Measurements from ENCODE around the gene ASTN1.

Gene ASTN1

DNA sequence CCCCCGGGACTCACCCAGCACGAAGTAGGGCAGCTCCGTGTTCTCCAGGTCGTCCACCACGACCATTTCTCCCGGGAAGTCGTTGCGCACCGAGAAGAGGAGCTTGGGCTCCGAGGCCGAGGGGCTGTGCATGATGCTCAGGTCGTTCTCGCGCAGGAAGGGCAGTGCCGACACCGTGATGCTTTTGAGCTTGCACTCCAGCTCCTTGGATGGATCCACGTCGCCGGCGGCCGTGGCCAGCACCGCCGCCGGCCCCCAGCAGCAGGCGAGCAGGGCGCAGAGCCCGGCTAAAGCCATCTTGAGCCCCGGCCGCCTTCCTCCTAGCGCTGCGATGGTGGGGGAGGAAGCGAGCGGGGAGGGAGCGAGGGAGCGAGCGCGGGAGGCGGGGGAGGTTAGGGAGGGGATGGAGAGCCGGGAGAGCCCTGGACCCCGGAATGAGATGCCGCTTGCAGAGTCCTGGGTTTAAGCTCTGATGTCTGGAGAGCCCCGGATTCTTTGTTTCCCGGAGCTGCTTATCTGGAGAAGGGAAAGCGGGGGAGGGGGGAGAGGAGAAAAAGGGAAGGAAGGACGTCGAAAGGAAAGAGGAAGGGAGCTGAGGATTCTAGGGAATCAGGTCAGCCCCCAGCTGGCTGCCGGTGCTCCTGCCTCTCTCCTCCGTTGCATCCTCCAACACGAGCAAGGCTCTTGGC lies at the start of gene ASTN1:
ASTN1 (minus strand) TSS at position 333 of the 689 bp plus-strand sequence; CDS start at position 297, 36 bp downstream.
- Histone ChIP-seq H3K36me3 (ENCODE audit: control insufficient read depth in 2 of 2, insufficient read depth in 2 of 2, low read length in 2 of 2) (no peaks in the 10 kb centered on the region), H3K9ac (ENCODE audit: low read length in 2 of 2) (no peak within 1 kb of the TSS), H3K27ac (ENCODE audit: low read length) (no peak within 1 kb of the TSS), H3K27me3 (ENCODE audit: control insufficient read depth in 1 of 2, insufficient read depth in 2 of 2, low read length in 2 of 2) (peaks cover 16 to 37% of the 10 kb centered on the region in 2 donors), H3K9me3 (ENCODE audit: control insufficient read depth in 2 of 2, low read length in 2 of 2) (no peaks in the 10 kb centered on the region), H3K4me1 (ENCODE audit: control insufficient read depth, insufficient read depth, low read length) (no peaks in the 10 kb centered on the region), H3K4me3 (ENCODE audit: low read length in 2 of 2) (peak within 1 kb of the TSS; percentile 38 to 66)

DNA sequence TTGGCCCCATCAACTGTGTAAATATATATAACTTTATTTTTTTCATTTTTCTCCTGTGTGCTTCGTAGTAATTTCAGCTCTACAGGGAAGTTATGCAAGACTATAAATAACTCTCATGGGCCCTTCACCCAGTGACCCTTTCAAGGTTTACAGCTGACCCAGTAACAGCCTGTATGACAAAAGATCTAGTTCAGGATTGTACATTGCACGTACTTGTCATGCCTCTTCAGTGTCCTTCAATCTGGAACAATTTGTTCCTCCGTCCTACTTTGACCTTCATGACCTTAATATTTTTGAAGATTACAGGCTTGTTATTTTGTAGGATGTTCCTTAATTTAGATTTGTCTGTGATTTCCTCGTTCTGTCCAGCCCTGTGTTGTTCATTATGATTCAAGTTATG lies 46.7 kb upstream of the ASTN1 start:
- no peak overlapping the region for H3K27ac ChIP-seq (ENCODE audit: low read length)
- H3K9me3 ChIP-seq (ENCODE audit: control insufficient read depth in 2 of 2, low read length in 2 of 2): no peaks in the 10 kb centered on the region

DNA sequence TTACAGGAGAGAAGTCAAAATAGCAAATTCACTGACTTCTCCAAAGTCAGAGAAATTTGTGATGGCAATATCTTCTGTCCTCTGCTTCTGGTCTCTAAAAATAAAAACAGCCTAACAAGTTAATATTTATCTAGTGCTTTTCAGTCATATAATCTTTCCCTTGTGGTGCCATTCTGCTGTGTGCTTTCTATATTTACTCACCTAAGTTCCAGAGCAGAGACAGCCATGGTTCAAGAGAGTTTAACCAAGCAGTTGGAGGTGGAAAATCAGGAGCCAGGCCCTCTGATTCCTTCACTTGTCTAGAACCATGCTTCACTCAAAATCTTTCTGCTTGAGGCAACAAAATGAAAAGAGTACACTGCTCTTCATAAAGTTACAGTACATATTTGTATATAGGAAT lies 45.6 kb upstream of the ASTN1 start:
- H3K4me3 ChIP-seq (ENCODE audit: low read length in 2 of 2): no peak overlapping the region

More for the DNA sequence above, 46.7 kb upstream of the ASTN1 start:
- Histone ChIP-seq H3K36me3 (ENCODE audit: control insufficient read depth in 2 of 2, insufficient read depth in 2 of 2, low read length in 2 of 2) (no peaks in the 10 kb centered on the region), H3K9ac (ENCODE audit: low read length in 2 of 2) (no peak overlapping the region), H3K4me1 (ENCODE audit: control insufficient read depth, insufficient read depth, low read length) (peaks cover 11% of the 10 kb centered on the region), H3K4me3 (ENCODE audit: low read length in 2 of 2) (no peak overlapping the region), H3K27me3 (ENCODE audit: control insufficient read depth in 1 of 2, insufficient read depth in 2 of 2, low read length in 2 of 2) (no peaks in the 10 kb centered on the region)

DNA sequence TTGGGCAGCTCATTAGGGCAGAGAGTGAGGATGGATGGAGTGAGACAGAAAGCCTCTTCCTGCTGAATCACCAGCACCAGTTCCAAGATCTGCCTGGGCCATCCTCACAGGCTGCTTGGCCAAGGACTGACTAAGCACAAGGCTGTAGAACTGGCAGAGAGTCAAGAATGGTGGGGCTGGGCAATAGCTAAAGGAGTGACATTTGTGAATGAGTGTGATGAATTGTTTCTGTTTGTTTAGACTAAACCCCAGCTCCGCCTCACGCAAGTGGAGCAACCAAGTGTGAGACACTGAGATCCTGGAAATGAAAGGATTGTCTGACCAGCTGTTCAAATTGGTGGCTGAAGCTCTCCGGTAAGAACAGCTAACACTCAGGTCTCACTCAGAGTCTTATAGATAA lies 44.8 kb upstream of the ASTN1 start:
- Histone ChIP-seq H3K27ac (ENCODE audit: low read length) (no peak overlapping the region), H3K36me3 (ENCODE audit: control insufficient read depth in 2 of 2, insufficient read depth in 2 of 2, low read length in 2 of 2) (no peaks in the 10 kb centered on the region), H3K4me1 (ENCODE audit: control insufficient read depth, insufficient read depth, low read length) (peaks cover 11% of the 10 kb centered on the region), H3K27me3 (ENCODE audit: control insufficient read depth in 1 of 2, insufficient read depth in 2 of 2, low read length in 2 of 2) (no peaks in the 10 kb centered on the region), H3K4me3 (ENCODE audit: low read length in 2 of 2) (no peak overlapping the region), H3K9ac (ENCODE audit: low read length in 2 of 2) (no peak overlapping the region), H3K9me3 (ENCODE audit: control insufficient read depth in 2 of 2, low read length in 2 of 2) (no peaks in the 10 kb centered on the region)

More for the DNA sequence above, 45.6 kb upstream of the ASTN1 start:
- Histone ChIP-seq H3K9me3 (ENCODE audit: control insufficient read depth in 2 of 2, low read length in 2 of 2) (no peaks in the 10 kb centered on the region), H3K9ac (ENCODE audit: low read length in 2 of 2) (no peak overlapping the region), H3K27me3 (ENCODE audit: control insufficient read depth in 1 of 2, insufficient read depth in 2 of 2, low read length in 2 of 2) (no peaks in the 10 kb centered on the region), H3K36me3 (ENCODE audit: control insufficient read depth in 2 of 2, insufficient read depth in 2 of 2, low read length in 2 of 2) (no peaks in the 10 kb centered on the region), H3K4me1 (ENCODE audit: control insufficient read depth, insufficient read depth, low read length) (peaks cover 11% of the 10 kb centered on the region), H3K27ac (ENCODE audit: low read length) (no peak overlapping the region)

DNA sequence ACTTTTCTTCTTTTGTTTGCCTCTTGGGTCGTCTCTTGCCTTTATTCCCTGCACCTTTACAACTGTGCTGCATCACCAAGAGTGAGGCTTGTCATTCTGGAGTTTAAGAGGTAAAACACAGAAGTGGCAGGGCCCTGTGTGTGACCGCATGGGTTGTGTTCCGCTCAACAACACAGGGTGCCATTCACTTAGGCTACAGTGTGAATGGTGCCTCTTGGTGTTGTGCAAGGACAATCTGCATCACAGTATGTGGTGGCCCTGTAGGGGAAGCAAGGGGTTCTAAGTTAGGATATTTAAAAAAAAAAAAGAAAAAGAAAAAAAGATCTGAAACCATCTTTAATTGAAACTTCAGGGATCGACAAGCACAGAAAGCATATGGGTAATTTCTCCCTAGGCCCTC lies 44.4 kb upstream of the ASTN1 start:
- no peak overlapping the region for H3K9ac ChIP-seq (ENCODE audit: low read length in 2 of 2)
- peaks cover 11% of the 10 kb centered on the region for H3K4me1 ChIP-seq (ENCODE audit: control insufficient read depth, insufficient read depth, low read length)
- H3K9me3 ChIP-seq (ENCODE audit: control insufficient read depth in 2 of 2, low read length in 2 of 2): no peaks in the 10 kb centered on the region
- no peaks in the 10 kb centered on the region for H3K36me3 ChIP-seq (ENCODE audit: control insufficient read depth in 2 of 2, insufficient read depth in 2 of 2, low read length in 2 of 2)
- no peak overlapping the region for H3K27ac ChIP-seq (ENCODE audit: low read length)
- H3K4me3 ChIP-seq (ENCODE audit: low read length in 2 of 2): no peak overlapping the region
- H3K27me3 ChIP-seq (ENCODE audit: control insufficient read depth in 1 of 2, insufficient read depth in 2 of 2, low read length in 2 of 2): no peaks in the 10 kb centered on the region

DNA sequence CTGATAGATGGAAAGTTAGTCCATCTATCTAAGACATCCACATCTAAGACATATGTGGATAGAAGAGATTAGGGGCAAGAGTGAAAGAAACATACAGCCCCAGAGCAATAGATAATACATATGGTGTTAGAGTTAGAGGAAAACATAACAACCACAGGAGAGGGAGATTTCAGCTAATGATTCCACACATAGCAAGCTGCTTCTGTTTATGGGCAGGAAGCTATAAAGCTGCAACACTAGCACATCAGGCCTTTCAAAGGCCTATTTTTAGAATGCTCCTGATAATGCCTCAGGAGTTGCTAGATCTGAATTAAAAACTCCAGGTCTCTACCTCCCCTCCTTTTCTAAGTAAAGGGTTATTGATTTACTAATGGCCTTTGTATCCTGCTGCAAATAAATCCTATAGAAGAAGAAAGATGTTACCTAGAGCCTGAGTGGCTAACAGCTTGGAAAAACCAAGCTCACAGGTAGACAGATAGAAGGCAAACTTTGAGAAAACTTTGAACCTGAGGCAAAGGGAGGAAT lies 42.4 kb upstream of the ASTN1 start:
- Histone ChIP-seq H3K27ac (ENCODE audit: low read length) (no peak overlapping the region), H3K9ac (ENCODE audit: low read length in 2 of 2) (no peak overlapping the region), H3K4me3 (ENCODE audit: low read length in 2 of 2) (no peak overlapping the region), H3K9me3 (ENCODE audit: control insufficient read depth in 2 of 2, low read length in 2 of 2) (no peaks in the 10 kb centered on the region), H3K36me3 (ENCODE audit: control insufficient read depth in 2 of 2, insufficient read depth in 2 of 2, low read length in 2 of 2) (no peaks in the 10 kb centered on the region), H3K4me1 (ENCODE audit: control insufficient read depth, insufficient read depth, low read length) (peaks cover 11% of the 10 kb centered on the region), H3K27me3 (ENCODE audit: control insufficient read depth in 1 of 2, insufficient read depth in 2 of 2, low read length in 2 of 2) (no peaks in the 10 kb centered on the region)

DNA sequence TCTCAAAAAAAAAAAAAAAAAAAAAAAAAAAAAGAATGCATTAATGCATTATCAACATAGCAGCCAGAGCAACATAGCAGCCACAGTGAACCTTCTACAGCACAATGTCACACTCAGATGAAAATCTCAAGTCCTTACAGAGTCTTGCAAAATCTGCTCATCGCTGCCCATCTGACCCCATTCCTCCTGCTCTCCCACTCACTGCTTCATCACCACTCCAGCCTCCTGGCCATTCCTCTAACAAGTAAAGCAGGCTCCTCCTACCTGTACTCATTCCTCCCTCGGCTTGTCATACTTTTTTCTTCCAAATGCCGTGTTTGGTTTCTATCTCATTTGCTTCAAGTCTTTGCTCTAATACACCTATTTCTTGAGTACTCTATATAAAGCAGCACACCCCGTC lies 35.8 kb upstream of the ASTN1 start:
- no peaks in the 10 kb centered on the region for H3K4me1 ChIP-seq (ENCODE audit: control insufficient read depth, insufficient read depth, low read length)
- H3K4me3 ChIP-seq (ENCODE audit: low read length in 2 of 2): no peak overlapping the region
- H3K9me3 ChIP-seq (ENCODE audit: control insufficient read depth in 2 of 2, low read length in 2 of 2): no peaks in the 10 kb centered on the region
- H3K36me3 ChIP-seq (ENCODE audit: control insufficient read depth in 2 of 2, insufficient read depth in 2 of 2, low read length in 2 of 2): no peaks in the 10 kb centered on the region
- H3K27me3 ChIP-seq (ENCODE audit: control insufficient read depth in 1 of 2, insufficient read depth in 2 of 2, low read length in 2 of 2): no peaks in the 10 kb centered on the region
- no peak overlapping the region for H3K9ac ChIP-seq (ENCODE audit: low read length in 2 of 2)
- no peak overlapping the region for H3K27ac ChIP-seq (ENCODE audit: low read length)

DNA sequence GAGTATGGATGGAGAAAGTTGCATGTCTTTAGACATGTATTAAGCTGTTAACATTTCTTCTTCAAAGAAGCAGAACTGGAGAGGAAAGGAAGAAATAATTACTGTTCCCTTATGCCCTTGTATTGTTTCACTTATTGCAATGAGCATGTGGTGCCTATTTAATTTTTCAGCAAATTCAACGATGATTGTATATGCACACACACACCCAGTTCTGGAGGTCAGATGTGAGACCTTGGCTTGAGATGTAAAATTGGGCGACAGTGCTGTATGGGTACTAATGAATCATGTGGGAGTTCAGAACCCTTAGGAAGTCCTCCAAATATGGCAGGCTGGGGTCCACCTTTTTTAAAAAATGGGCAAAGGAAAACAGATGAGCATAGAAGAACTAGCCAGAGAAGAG lies 33.7 kb upstream of the ASTN1 start:
- no peaks in the 10 kb centered on the region for H3K4me1 ChIP-seq (ENCODE audit: control insufficient read depth, insufficient read depth, low read length)
- no peaks in the 10 kb centered on the region for H3K36me3 ChIP-seq (ENCODE audit: control insufficient read depth in 2 of 2, insufficient read depth in 2 of 2, low read length in 2 of 2)
- H3K27ac ChIP-seq (ENCODE audit: low read length): no peak overlapping the region
- H3K4me3 ChIP-seq (ENCODE audit: low read length in 2 of 2): no peak overlapping the region
- H3K9ac ChIP-seq (ENCODE audit: low read length in 2 of 2): no peak overlapping the region
- no peaks in the 10 kb centered on the region for H3K9me3 ChIP-seq (ENCODE audit: control insufficient read depth in 2 of 2, low read length in 2 of 2)
- no peaks in the 10 kb centered on the region for H3K27me3 ChIP-seq (ENCODE audit: control insufficient read depth in 1 of 2, insufficient read depth in 2 of 2, low read length in 2 of 2)

DNA sequence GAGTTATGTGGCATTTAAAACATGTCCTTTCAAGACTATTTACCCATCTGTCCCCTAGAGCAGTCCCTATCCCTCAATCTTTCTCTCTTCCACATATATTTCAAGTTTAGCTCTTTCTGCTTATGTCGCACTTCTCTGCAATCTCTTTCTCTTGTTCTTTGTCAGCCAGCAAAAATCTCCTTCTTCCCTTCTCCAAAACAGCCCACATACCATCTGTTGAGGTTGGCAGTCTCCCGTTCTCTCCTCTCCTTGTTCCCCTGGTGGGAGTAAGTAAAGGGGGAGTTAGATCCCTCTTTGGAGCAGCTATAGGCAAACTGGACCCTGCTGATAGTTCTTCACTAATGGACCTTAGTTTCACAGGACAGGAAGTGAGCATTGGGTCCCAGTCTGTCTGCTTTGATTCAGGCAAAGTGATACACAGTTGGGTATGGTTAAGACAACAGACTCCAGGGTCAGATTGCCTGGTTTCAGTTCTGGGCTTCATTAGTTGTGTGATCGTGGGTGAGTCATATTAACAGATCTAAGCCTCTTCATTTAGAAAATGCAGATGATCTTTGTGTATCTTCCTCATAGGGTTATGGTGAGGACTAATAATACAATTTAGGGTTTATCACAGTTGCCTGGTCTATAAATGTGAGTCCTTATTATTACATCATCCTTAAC lies 25.9 kb upstream of the ASTN1 start:
- Histone ChIP-seq H3K9me3 (ENCODE audit: control insufficient read depth in 2 of 2, low read length in 2 of 2) (no peaks in the 10 kb centered on the region), H3K27ac (ENCODE audit: low read length) (no peak overlapping the region), H3K27me3 (ENCODE audit: control insufficient read depth in 1 of 2, insufficient read depth in 2 of 2, low read length in 2 of 2) (peaks cover 0 to 5% of the 10 kb centered on the region in 2 donors)

DNA sequence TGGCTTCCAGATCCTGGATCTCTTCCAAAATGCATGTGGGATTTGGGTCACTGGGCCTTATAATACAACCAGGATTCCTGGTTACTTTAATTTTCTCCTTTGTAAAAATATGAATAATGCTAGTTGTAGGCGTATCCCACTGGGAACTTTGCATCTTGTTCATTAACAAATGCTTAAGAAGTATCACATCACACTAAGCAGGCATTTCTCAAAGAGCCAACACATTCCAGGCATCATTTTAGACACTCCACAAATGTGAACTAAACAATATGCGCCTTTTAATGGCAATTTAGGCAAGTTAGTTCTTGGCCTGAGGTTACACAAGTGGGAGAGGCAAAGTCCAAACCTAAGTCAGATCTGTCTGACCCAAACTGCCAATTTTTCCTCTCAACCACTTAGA lies 22.1 kb upstream of the ASTN1 start:
- Histone ChIP-seq H3K27ac (ENCODE audit: low read length) (no peak overlapping the region), H3K4me3 (ENCODE audit: low read length in 2 of 2) (no peak overlapping the region), H3K36me3 (ENCODE audit: control insufficient read depth in 2 of 2, insufficient read depth in 2 of 2, low read length in 2 of 2) (no peaks in the 10 kb centered on the region), H3K4me1 (ENCODE audit: control insufficient read depth, insufficient read depth, low read length) (peaks cover 2% of the 10 kb centered on the region), H3K27me3 (ENCODE audit: control insufficient read depth in 1 of 2, insufficient read depth in 2 of 2, low read length in 2 of 2) (peaks cover 2 to 5% of the 10 kb centered on the region in 2 donors), H3K9me3 (ENCODE audit: control insufficient read depth in 2 of 2, low read length in 2 of 2) (no peaks in the 10 kb centered on the region), H3K9ac (ENCODE audit: low read length in 2 of 2) (no peak overlapping the region)

More for the DNA sequence above, 25.9 kb upstream of the ASTN1 start:
- Histone ChIP-seq H3K36me3 (ENCODE audit: control insufficient read depth in 2 of 2, insufficient read depth in 2 of 2, low read length in 2 of 2) (no peaks in the 10 kb centered on the region), H3K4me1 (ENCODE audit: control insufficient read depth, insufficient read depth, low read length) (no peaks in the 10 kb centered on the region), H3K9ac (ENCODE audit: low read length in 2 of 2) (no peak overlapping the region), H3K4me3 (ENCODE audit: low read length in 2 of 2) (no peak overlapping the region)

DNA sequence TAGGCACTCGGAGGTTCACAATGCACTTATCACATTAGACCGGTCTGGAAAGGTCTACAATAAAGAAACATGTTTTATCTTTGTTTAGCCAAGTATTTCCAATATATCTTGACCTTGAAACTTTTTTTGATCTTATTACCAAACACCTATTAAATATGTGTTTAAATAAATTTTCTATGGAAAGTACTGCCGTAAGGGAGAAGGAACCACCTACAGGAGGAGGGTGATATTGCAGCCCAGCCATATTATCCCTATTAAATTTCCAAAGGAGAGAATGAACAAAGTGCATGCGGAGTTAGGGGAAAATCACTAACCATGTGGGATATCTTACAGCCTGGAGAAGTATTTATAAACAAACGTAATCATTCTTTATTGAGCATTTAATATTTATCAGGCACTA lies 20.7 kb upstream of the ASTN1 start:
- Histone ChIP-seq H3K36me3 (ENCODE audit: control insufficient read depth in 2 of 2, insufficient read depth in 2 of 2, low read length in 2 of 2) (no peaks in the 10 kb centered on the region), H3K9me3 (ENCODE audit: control insufficient read depth in 2 of 2, low read length in 2 of 2) (no peaks in the 10 kb centered on the region), H3K9ac (ENCODE audit: low read length in 2 of 2) (no peak overlapping the region), H3K27ac (ENCODE audit: low read length) (no peak overlapping the region), H3K4me3 (ENCODE audit: low read length in 2 of 2) (no peak overlapping the region), H3K4me1 (ENCODE audit: control insufficient read depth, insufficient read depth, low read length) (peaks cover 4% of the 10 kb centered on the region), H3K27me3 (ENCODE audit: control insufficient read depth in 1 of 2, insufficient read depth in 2 of 2, low read length in 2 of 2) (peaks cover 7 to 10% of the 10 kb centered on the region in 2 donors)
